ENCODE data around the gene PALLD.

The PALLD gene

GRCh38 chr4:168585168-168586091, 88.6 kb downstream of the PALLD start:
- Histone ChIP-seq H3K27ac (ENCODE audit: extremely low read depth, low read depth, low read length) (no peak overlapping the region), H3K4me1 (ENCODE audit: control insufficient read depth, insufficient read depth, low read length) (peaks cover 4% of the 10 kb centered on the region; the same call in 1 of the 2 replicates), H3K9me3 (ENCODE audit: control insufficient read depth, insufficient read depth, low read depth, low read length) (no peaks in the 10 kb centered on the region), H3K4me3 (ENCODE audit: low read depth, low read length) (no peak overlapping the region), H3K36me3 (ENCODE audit: control insufficient read depth in 2 of 2, insufficient read depth in 1 of 2, low read length in 2 of 2) (no peaks in the 10 kb centered on the region)
- no peak for TF ChIP-seq ZNF76 (tag by site-specific recombination; IDR thresholded peaks at IDR 0.05; ENCODE audit: borderline replicate concordance, low read depth)
- TF ChIP-seq, protein P1, sequence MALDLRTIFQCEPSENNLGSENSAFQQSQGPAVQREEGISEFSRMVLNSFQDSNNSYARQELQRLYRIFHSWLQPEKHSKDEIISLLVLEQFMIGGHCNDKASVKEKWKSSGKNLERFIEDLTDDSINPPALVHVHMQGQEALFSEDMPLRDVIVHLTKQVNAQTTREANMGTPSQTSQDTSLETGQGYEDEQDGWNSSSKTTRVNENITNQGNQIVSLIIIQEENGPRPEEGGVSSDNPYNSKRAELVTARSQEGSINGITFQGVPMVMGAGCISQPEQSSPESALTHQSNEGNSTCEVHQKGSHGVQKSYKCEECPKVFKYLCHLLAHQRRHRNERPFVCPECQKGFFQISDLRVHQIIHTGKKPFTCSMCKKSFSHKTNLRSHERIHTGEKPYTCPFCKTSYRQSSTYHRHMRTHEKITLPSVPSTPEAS (tag by site-specific recombination; IDR thresholded peaks at IDR 0.05), result no peak
- no peak for TF ChIP-seq ZNF518A (tag by site-specific recombination; conservative IDR thresholded peaks at IDR 0.05; ENCODE audit: low read depth)
- no peak for TF ChIP-seq ZNF114 (tag by site-specific recombination; IDR thresholded peaks at IDR 0.05)
- no peak for TF ChIP-seq ZNF529 (tag by site-specific recombination; IDR thresholded peaks at IDR 0.05; ENCODE audit: insufficient replicate concordance)
- TF ChIP-seq ZFHX2 (tag by site-specific recombination; conservative IDR thresholded peaks at IDR 0.05), result 0 out of 2 replicates have a peak, but pooled peaks have one; percentile 9
- no peak for TF ChIP-seq KLF8 (tag by site-specific recombination; IDR thresholded peaks at IDR 0.05)
- TF ChIP-seq MZF1 (tag by site-specific recombination; IDR thresholded peaks at IDR 0.05; ENCODE audit: borderline replicate concordance), result no peak
- peak; percentile 22; the same call in 1 of the 2 replicates for TF ChIP-seq ZNF660 (tag by site-specific recombination; IDR thresholded peaks at IDR 0.05)
- TF ChIP-seq ZNF2 (tag by site-specific recombination; IDR thresholded peaks at IDR 0.05), result no peak
- TF ChIP-seq ZNF239 (tag by site-specific recombination; IDR thresholded peaks at IDR 0.05), result no peak
- no peak for TF ChIP-seq MEIS1 (CRISPR knock-in tag; IDR thresholded peaks at IDR 0.05; ENCODE audit: borderline replicate concordance)
- TF ChIP-seq, protein P2, sequence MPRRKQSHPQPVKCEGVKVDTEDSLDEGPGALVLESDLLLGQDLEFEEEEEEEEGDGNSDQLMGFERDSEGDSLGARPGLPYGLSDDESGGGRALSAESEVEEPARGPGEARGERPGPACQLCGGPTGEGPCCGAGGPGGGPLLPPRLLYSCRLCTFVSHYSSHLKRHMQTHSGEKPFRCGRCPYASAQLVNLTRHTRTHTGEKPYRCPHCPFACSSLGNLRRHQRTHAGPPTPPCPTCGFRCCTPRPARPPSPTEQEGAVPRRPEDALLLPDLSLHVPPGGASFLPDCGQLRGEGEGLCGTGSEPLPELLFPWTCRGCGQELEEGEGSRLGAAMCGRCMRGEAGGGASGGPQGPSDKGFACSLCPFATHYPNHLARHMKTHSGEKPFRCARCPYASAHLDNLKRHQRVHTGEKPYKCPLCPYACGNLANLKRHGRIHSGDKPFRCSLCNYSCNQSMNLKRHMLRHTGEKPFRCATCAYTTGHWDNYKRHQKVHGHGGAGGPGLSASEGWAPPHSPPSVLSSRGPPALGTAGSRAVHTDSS (tag by site-specific recombination; IDR thresholded peaks at IDR 0.05), result no peak
- TF ChIP-seq ZNF654 (tag by site-specific recombination; IDR thresholded peaks at IDR 0.05; ENCODE audit: low read depth), result peak; percentile 62
- TF ChIP-seq ZNF664 (tag by site-specific recombination; IDR thresholded peaks at IDR 0.05), result no peak
- TF ChIP-seq CTCF (tag by site-specific recombination; IDR thresholded peaks at IDR 0.05), result 0 out of 2 replicates have a peak, but pooled peaks have one; percentile 30
- CTCF ChIA-PET, result interaction anchor here (0.5 to 3.4 kb wide), 36 partner anchors 9 to 397 kb away, joined by 3 to 24 read pairs (median 3); no protein-coding TSS in a partner anchor
- POLR2A ChIA-PET, result interaction anchor here (1.0 to 1.4 kb wide), 3 partner anchors 48 to 425 kb away, joined by 3 to 4 read pairs (median 4); partner anchors contain the start of gene CBR4

Data from HEK293 (cell line).